B cell (primary cell): ENCODE results near the gene MPPED2. TPM values are rescaled to one million over a fixed set of nuclear protein-coding genes. Genes with fewer than 3 reads are reported as not detected.

Experiments used
- ATAC-seq: fragments of 200-7000 bp; cut with Tn5 transposase; one replicate; pipeline ENCODE4 v1.10.0; 2021; ENCODE audit warnings: low read depth, mild to moderate bottlenecking, moderate number of reproducible peaks, moderate library complexity
- CTCF ChIA-PET: fragments of 350-600 bp; sonication (Branson Sonifier 250); formaldehyde crosslinking; loops from one replicate; lab custom pipeline; 2021; ENCODE audit warnings: antibody characterized with exemption, inconsistent platforms; lab: Charles Lee
- POLR2A ChIA-PET: fragments of 350-600 bp; sonication (Branson Sonifier 250); formaldehyde crosslinking; loops from one replicate; lab custom pipeline; 2021; ENCODE audit warnings: antibody characterized with exemption; lab: Charles Lee
- DNase-seq: peaks from one replicate; pipeline ENCODE4 v3.0.0; 2013
- H2AFZ ChIP-seq: 2 replicates; pipeline ENCODE4 v1.6.1; 2012; ENCODE audit warnings: mild to moderate bottlenecking, low read depth, low read length; ENCODE audit not compliant: insufficient read depth, poor library complexity, severe bottlenecking
- H3K27ac ChIP-seq, 2 donors: 1 replicate in 1 of 2; 2 replicates in 1 of 2; pipeline ENCODE4 v1.5.1; 2012 to 2013; ENCODE audit warnings: low read length in 2 of 2, mild to moderate bottlenecking in 2 of 2, moderate library complexity in 1 of 2
- H3K27me3 ChIP-seq, 4 experiments: fragments of 200-600 bp in 1 of 4; sonication (generic) in 1 of 4; replicated peaks in 1 of 4; 1 replicate in 2 of 4; 2 replicates in 2 of 4; pipeline versions ENCODE4 v1.6.1 to v1.7.0; 2013 to 2016; ENCODE audit warnings: low read length in 3 of 4, mild to moderate bottlenecking in 2 of 4, mixed read lengths in 1 of 4, moderate library complexity in 1 of 4; ENCODE audit not compliant: insufficient read depth in 4 of 4, control insufficient read depth in 3 of 4; ENCODE audit errors: control extremely low read depth in 1 of 4
- H3K36me3 ChIP-seq, 2 experiments: replicated peaks in 1 of 2; 1 replicate in 1 of 2; 2 replicates in 1 of 2; pipeline versions ENCODE4 v1.6.1 to v1.7.1; 2013; ENCODE audit warnings: low read length in 1 of 2; ENCODE audit not compliant: insufficient read depth in 2 of 2, control insufficient read depth in 1 of 2; ENCODE audit errors: control extremely low read depth in 1 of 2, extremely low read depth in 1 of 2
- H3K4me1 ChIP-seq, 2 donors: fragments of 200-600 bp in 1 of 2; sonication (generic) in 1 of 2; 1 replicate in 1 of 2; 2 replicates in 1 of 2; pipeline versions ENCODE4 v1.5.1 to v1.6.1; 2013 to 2017; ENCODE audit warnings: low read length in 2 of 2; ENCODE audit not compliant: control insufficient read depth in 2 of 2, insufficient read depth in 2 of 2
- H3K4me2 ChIP-seq: replicated peaks from 2 replicates; pipeline ENCODE3; 2012; ENCODE audit warnings: mild to moderate bottlenecking, low read depth, low read length; ENCODE audit not compliant: poor library complexity, severe bottlenecking
- H3K4me3 ChIP-seq, 5 experiments: fragments of 200-600 bp in 1 of 5; sonication (generic) in 1 of 5; 1 replicate in 3 of 5; 2 replicates in 2 of 5; pipeline versions ENCODE4 v1.5.1 to v1.7.0; 2011 to 2016; ENCODE audit warnings: low read length in 4 of 5, mild to moderate bottlenecking in 4 of 5, low read depth in 2 of 5, control low read depth in 1 of 5, moderate library complexity in 1 of 5; ENCODE audit not compliant: insufficient read depth in 1 of 5; ENCODE audit errors: control extremely low read depth in 1 of 5, extremely low read depth in 1 of 5
- H3K79me2 ChIP-seq: fragments of 200-600 bp; sonication (generic); one replicate; pipeline ENCODE4 v1.6.0; 2016; ENCODE audit warnings: low read length; ENCODE audit not compliant: control insufficient read depth, insufficient read depth
- H3K9ac ChIP-seq: fragments of 200-600 bp; sonication (generic); 2 replicates; pipeline ENCODE4 v1.6.1; 2017; ENCODE audit warnings: mild to moderate bottlenecking, low read length, moderate library complexity
- H3K9me3 ChIP-seq, 3 donors: one replicate each; pipeline versions ENCODE4 v1.6.1 to v1.7.1; 2013; ENCODE audit warnings: low read length in 2 of 3; ENCODE audit not compliant: control insufficient read depth in 2 of 3, insufficient read depth in 1 of 3; ENCODE audit errors: control extremely low read depth in 1 of 3
- H4K20me1 ChIP-seq: 2 replicates; pipeline ENCODE4 v1.6.0; 2012; ENCODE audit warnings: mild to moderate bottlenecking, low read length; ENCODE audit not compliant: insufficient read depth, control insufficient read depth, poor library complexity, severe bottlenecking
- H3K27ac Mint-ChIP-seq: one replicate; pipeline ENCODE4 v1.8.0; 2021; ENCODE audit warnings: mixed read lengths
- H3K27me3 Mint-ChIP-seq: one replicate; pipeline ENCODE4 v1.8.0; 2021; ENCODE audit warnings: mixed read lengths
- H3K4me1 Mint-ChIP-seq: one replicate; pipeline ENCODE4 v1.8.0; 2021; ENCODE audit warnings: mixed read lengths
- H3K4me3 Mint-ChIP-seq: one replicate; pipeline ENCODE4 v1.8.0; 2021; ENCODE audit warnings: mixed read lengths
- H3K9me3 Mint-ChIP-seq: one replicate; pipeline ENCODE4 v1.8.0; 2022; ENCODE audit warnings: mixed read lengths; ENCODE audit not compliant: insufficient read depth
- EZH2 ChIP-seq: IDR thresholded peaks from 2 replicates; pipeline ENCODE4 v1.6.1; 2012; ENCODE audit warnings: borderline replicate concordance, low read depth, mild to moderate bottlenecking, moderate library complexity, low read length; ENCODE audit not compliant: insufficient read depth, poor library complexity, severe bottlenecking
- WGBS: methylation state at CpG from one replicate; pipeline ENCODE4 v1.1.5; 2013; ENCODE audit warnings: missing lambda C conversion rate; ENCODE audit not compliant: insufficient coverage; 5-methylcytosine and 5-hydroxymethylcytosine counted together
- intact Hi-C: fragments of 100-400 bp; cut with micrococcal nuclease; formaldehyde crosslinking; loops from one replicate; pipeline ENCODE4 v1.10.0; 2022
- polyA plus RNA-seq: library from polyadenylated mRNA; depleted of rRNA; stranded (reverse); fragments of >200 nt; gene quantifications from 2 replicates; pipeline ENCODE4 v1.2.3, GENCODE V29; 2012
- total RNA-seq, 2 donors: library from RNA; stranded (reverse); fragments of 120-200 nt in 1 of 2; gene quantifications; 1 replicate in 1 of 2; 2 replicates in 1 of 2; pipeline versions ENCODE4 v1.2.3 to v1.2.4, GENCODE V29; 2013 to 2022
- TF ChIP-seq, protein P1 (sequence below): fragments of 200-600 bp; IDR thresholded peaks from one replicate; pipeline ENCODE4 v1.8.0; 2022; ENCODE audit warnings: antibody characterized with exemption, mild to moderate bottlenecking

The MPPED2 gene
- total and polyA plus RNA-seq, 2 donors (not counting 1 experiment from before 2014, with no cell fraction given), result 0.70 to 1.1 TPM

- Histone ChIP-seq H3K27me3 (no peaks in the 10 kb centered on the region), H3K4me3 (no peak overlapping the region), H2AFZ (no peak overlapping the region), H3K4me1 (no peaks in the 10 kb centered on the region), H3K36me3 (no peaks in the 10 kb centered on the region), H3K9me3 (no peaks in the 10 kb centered on the region), H3K4me2 (no peak overlapping the region), H3K27ac (no peak overlapping the region), H4K20me1 (no peaks in the 10 kb centered on the region), H3K79me2 (no peaks in the 10 kb centered on the region), H3K9ac (no peak overlapping the region)
- ATAC-seq (no peak), DNase-seq (no peak)
- no peak for TF ChIP-seq EZH2
- TF ChIP-seq, protein P1, sequence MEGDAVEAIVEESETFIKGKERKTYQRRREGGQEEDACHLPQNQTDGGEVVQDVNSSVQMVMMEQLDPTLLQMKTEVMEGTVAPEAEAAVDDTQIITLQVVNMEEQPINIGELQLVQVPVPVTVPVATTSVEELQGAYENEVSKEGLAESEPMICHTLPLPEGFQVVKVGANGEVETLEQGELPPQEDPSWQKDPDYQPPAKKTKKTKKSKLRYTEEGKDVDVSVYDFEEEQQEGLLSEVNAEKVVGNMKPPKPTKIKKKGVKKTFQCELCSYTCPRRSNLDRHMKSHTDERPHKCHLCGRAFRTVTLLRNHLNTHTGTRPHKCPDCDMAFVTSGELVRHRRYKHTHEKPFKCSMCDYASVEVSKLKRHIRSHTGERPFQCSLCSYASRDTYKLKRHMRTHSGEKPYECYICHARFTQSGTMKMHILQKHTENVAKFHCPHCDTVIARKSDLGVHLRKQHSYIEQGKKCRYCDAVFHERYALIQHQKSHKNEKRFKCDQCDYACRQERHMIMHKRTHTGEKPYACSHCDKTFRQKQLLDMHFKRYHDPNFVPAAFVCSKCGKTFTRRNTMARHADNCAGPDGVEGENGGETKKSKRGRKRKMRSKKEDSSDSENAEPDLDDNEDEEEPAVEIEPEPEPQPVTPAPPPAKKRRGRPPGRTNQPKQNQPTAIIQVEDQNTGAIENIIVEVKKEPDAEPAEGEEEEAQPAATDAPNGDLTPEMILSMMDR, result no peak
- H3K9me3 Mint-ChIP-seq, result no peaks in the 10 kb centered on the region
- ChIA-PET CTCF (no interaction called here), POLR2A (no interaction called here)
- no peaks in the 10 kb centered on the region for H3K4me1 Mint-ChIP-seq
- intact Hi-C loops, result no loop called here
- no peak overlapping the region for H3K27ac Mint-ChIP-seq
- peaks cover 5% of the 10 kb centered on the region for H3K27me3 Mint-ChIP-seq
- no peak overlapping the region for H3K4me3 Mint-ChIP-seq
- 93% methylated on average over 1 of the region's 1 CpG for WGBS
These were observed 193.1 kb downstream of the MPPED2 start for GRCh38 chr11:30393012-30393411.

GRCh38 chr11:30392221-30392784 lies 193.8 kb downstream of the MPPED2 start:
- Histone ChIP-seq H2AFZ (no peak overlapping the region), H3K4me3 (no peak overlapping the region), H3K27me3 (no peaks in the 10 kb centered on the region), H3K4me2 (no peak overlapping the region), H3K9me3 (no peaks in the 10 kb centered on the region), H3K79me2 (no peaks in the 10 kb centered on the region), H3K27ac (no peak overlapping the region), H3K36me3 (no peaks in the 10 kb centered on the region), H3K4me1 (no peaks in the 10 kb centered on the region), H3K9ac (no peak overlapping the region), H4K20me1 (no peaks in the 10 kb centered on the region)
- Mint-ChIP-seq H3K9me3 (no peaks in the 10 kb centered on the region), H3K4me3 (no peak overlapping the region), H3K27me3 (peaks cover 3% of the 10 kb centered on the region), H3K4me1 (no peaks in the 10 kb centered on the region), H3K27ac (no peak overlapping the region)
- ATAC-seq, result no peak
- ChIA-PET POLR2A (no interaction called here), CTCF (no interaction called here)
- intact Hi-C loops, result no loop called here
- WGBS, result 46% methylated on average over 3 of the region's 5 CpGs
- TF ChIP-seq, protein P1, result no peak
- no peak for TF ChIP-seq EZH2
- no peak for DNase-seq
